ENCODE results near the gene NFKBIZ. TPM values are rescaled to one million over a fixed set of nuclear protein-coding genes. Genes with fewer than 3 reads are reported as not detected.

Gene NFKBIZ
- total and polyA plus RNA-seq, 2 experiments from 2014 or later = 15.7 to 19.1 TPM

- WGBS, 2 experiments (ENCODE audit: low coverage in 1 of 2, low lambda C conversion rate in 2 of 2, missing lambda C conversion rate in 2 of 2) = 74% methylated on average over 9 of the region's 9 CpGs
- H3K27ac ChIP-seq = no peak overlapping the region
- no peak overlapping the region for H3K9ac ChIP-seq
- in situ Hi-C loops (cut with MboI) = loop anchor here (25.0 kb wide), 1 partner anchor 734 kb away; no protein-coding TSS in a partner anchor
- no peak for TF ChIP-seq EZH2phosphoT487 (IDR thresholded peaks at IDR 0.05; ENCODE audit: insufficient read depth, low read depth)
- no peak for TF ChIP-seq EZH2 (IDR thresholded peaks at IDR 0.05; ENCODE audit: insufficient read depth, poor library complexity, severe bottlenecking)
- H3K36me3 ChIP-seq (ENCODE audit: low read depth) = no peaks in the 10 kb centered on the region
- peak; percentile 77 for DNase-seq
- H3K4me3 ChIP-seq = no peak overlapping the region
- peaks cover 9% of the 10 kb centered on the region for H3K4me1 ChIP-seq (ENCODE audit: insufficient read depth)
- H3K79me2 ChIP-seq (ENCODE audit: insufficient read depth) = 0 out of 2 replicates have a peak, but pooled peaks cover 3% of the 10 kb centered on the region
- H3F3A ChIP-seq (ENCODE audit: insufficient read depth) = 0 out of 2 replicates have a peak, but pooled peaks cover 12% of the 10 kb centered on the region
- no peak overlapping the region for H3K4me2 ChIP-seq (ENCODE audit: unreplicated experiment)
- H3K9me3 ChIP-seq (ENCODE audit: low read depth) = no peaks in the 10 kb centered on the region
- no peak overlapping the region for H2AFZ ChIP-seq
- H3K9me2 ChIP-seq (ENCODE audit: insufficient read depth) = no peaks in the 10 kb centered on the region
- no peaks in the 10 kb centered on the region for H3K27me3 ChIP-seq (replicated peaks; ENCODE audit: insufficient read depth)
- H4K20me1 ChIP-seq (ENCODE audit: insufficient read depth) = peaks cover 3% of the 10 kb centered on the region; the same call in 1 of the 2 replicates
Observed at GRCh38 chr3:101803173-101803782, 46.0 kb upstream of the NFKBIZ start.

DNA sequence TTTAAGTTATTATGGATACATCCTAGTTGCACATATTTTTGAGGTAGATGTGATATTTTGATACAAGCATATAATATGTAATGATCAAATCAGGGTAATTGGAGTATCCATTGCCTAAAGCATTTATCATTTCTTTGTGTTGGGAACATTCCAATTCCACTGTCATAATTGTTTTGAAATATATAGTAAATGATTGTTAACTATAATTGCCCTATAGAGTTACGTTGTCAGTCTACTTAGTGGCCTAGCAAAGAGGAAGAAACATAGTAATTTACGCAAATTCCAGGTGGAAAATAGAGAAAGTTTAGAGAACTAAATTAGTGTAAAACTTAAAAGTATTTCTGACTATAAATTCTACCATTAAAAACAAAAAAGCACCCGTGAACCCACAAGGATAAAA lies 45.4 kb upstream of the NFKBIZ start:
- no peak for DNase-seq
- Histone ChIP-seq H3K79me2 (ENCODE audit: insufficient read depth) (0 out of 2 replicates have a peak, but pooled peaks cover 3% of the 10 kb centered on the region), H3K9me2 (ENCODE audit: insufficient read depth) (no peaks in the 10 kb centered on the region), H3K4me2 (ENCODE audit: unreplicated experiment) (no peak overlapping the region), H3K4me3 (no peak overlapping the region), H3K36me3 (ENCODE audit: low read depth) (no peaks in the 10 kb centered on the region), H2AFZ (no peak overlapping the region), H3K27me3 (replicated peaks; ENCODE audit: insufficient read depth) (no peaks in the 10 kb centered on the region), H3K4me1 (ENCODE audit: insufficient read depth) (peaks cover 9% of the 10 kb centered on the region), H3F3A (ENCODE audit: insufficient read depth) (0 out of 2 replicates have a peak, but pooled peaks cover 12% of the 10 kb centered on the region), H3K27ac (no peak overlapping the region), H3K9ac (no peak overlapping the region), H4K20me1 (ENCODE audit: insufficient read depth) (peaks cover 3% of the 10 kb centered on the region; the same call in 1 of the 2 replicates), H3K9me3 (ENCODE audit: low read depth) (no peaks in the 10 kb centered on the region)
- WGBS, 2 experiments (ENCODE audit: low coverage in 1 of 2, low lambda C conversion rate in 2 of 2, missing lambda C conversion rate in 2 of 2) = 79 to 87% methylated on average over 3 of the region's 3 CpGs
- in situ Hi-C loops (cut with MboI) = loop anchor here (25.0 kb wide), 1 partner anchor 733 kb away; no protein-coding TSS in a partner anchor
- TF ChIP-seq EZH2 (IDR thresholded peaks at IDR 0.05; ENCODE audit: insufficient read depth, poor library complexity, severe bottlenecking) = no peak
- TF ChIP-seq EZH2phosphoT487 (IDR thresholded peaks at IDR 0.05; ENCODE audit: insufficient read depth, low read depth) = no peak

GRCh38 chr3:101806491-101806890 lies 42.8 kb upstream of the NFKBIZ start:
- in situ Hi-C loops (cut with MboI) = loop anchor here (5.0 to 25.0 kb wide), 2 partner anchors 416 to 731 kb away; no protein-coding TSS in a partner anchor
- no peak for TF ChIP-seq EZH2phosphoT487 (IDR thresholded peaks at IDR 0.05; ENCODE audit: insufficient read depth, low read depth)
- no peak for TF ChIP-seq EZH2 (IDR thresholded peaks at IDR 0.05; ENCODE audit: insufficient read depth, poor library complexity, severe bottlenecking)

GRCh38 chr3:101807888-101808287 lies 41.4 kb upstream of the NFKBIZ start:
- Histone ChIP-seq H3K4me3 (no peak overlapping the region), H3K9me2 (ENCODE audit: insufficient read depth) (no peaks in the 10 kb centered on the region), H3F3A (ENCODE audit: insufficient read depth) (0 out of 2 replicates have a peak, but pooled peaks cover 12% of the 10 kb centered on the region), H3K9me3 (ENCODE audit: low read depth) (no peaks in the 10 kb centered on the region), H2AFZ (no peak overlapping the region), H3K36me3 (ENCODE audit: low read depth) (no peaks in the 10 kb centered on the region), H3K79me2 (ENCODE audit: insufficient read depth) (no peaks in the 10 kb centered on the region), H3K4me2 (ENCODE audit: unreplicated experiment) (no peak overlapping the region), H3K9ac (no peak overlapping the region), H3K27me3 (replicated peaks; ENCODE audit: insufficient read depth) (no peaks in the 10 kb centered on the region), H3K27ac (no peak overlapping the region), H4K20me1 (ENCODE audit: insufficient read depth) (no peaks in the 10 kb centered on the region), H3K4me1 (ENCODE audit: insufficient read depth) (peaks cover 17% of the 10 kb centered on the region)
- TF ChIP-seq EZH2 (IDR thresholded peaks at IDR 0.05; ENCODE audit: insufficient read depth, poor library complexity, severe bottlenecking) = no peak
- no peak for DNase-seq
- in situ Hi-C loops (cut with MboI) = loop anchor here (5.0 to 25.0 kb wide), 2 partner anchors 414 to 729 kb away; no protein-coding TSS in a partner anchor
- 94 to 96% methylated on average over 2 of the region's 2 CpGs for WGBS, 2 experiments (ENCODE audit: low coverage in 1 of 2, low lambda C conversion rate in 2 of 2, missing lambda C conversion rate in 2 of 2)

More at GRCh38 chr3:101806491-101806890, 42.8 kb upstream of the NFKBIZ start:
- no peaks in the 10 kb centered on the region for H3K9me3 ChIP-seq (ENCODE audit: low read depth)
- no peaks in the 10 kb centered on the region for H3K36me3 ChIP-seq (ENCODE audit: low read depth)
- WGBS, 2 experiments (ENCODE audit: low coverage in 1 of 2, low lambda C conversion rate in 2 of 2, missing lambda C conversion rate in 2 of 2) = 6 to 26% methylated on average over 1 of the region's 1 CpG
- H4K20me1 ChIP-seq (ENCODE audit: insufficient read depth) = no peaks in the 10 kb centered on the region
- H3K27ac ChIP-seq = peak overlapping the region; percentile 18
- DNase-seq = peak; percentile 62
- no peaks in the 10 kb centered on the region for H3K27me3 ChIP-seq (replicated peaks; ENCODE audit: insufficient read depth)
- H3K9me2 ChIP-seq (ENCODE audit: insufficient read depth) = no peaks in the 10 kb centered on the region
- no peak overlapping the region for H3K4me3 ChIP-seq
- H2AFZ ChIP-seq = peak overlapping the region; percentile 28
- H3F3A ChIP-seq (ENCODE audit: insufficient read depth) = 0 out of 2 replicates have a peak, but pooled peaks cover 12% of the 10 kb centered on the region
- H3K4me1 ChIP-seq (ENCODE audit: insufficient read depth) = peaks cover 17% of the 10 kb centered on the region
- H3K9ac ChIP-seq = no peak overlapping the region
- peak overlapping the region; percentile 21 for H3K4me2 ChIP-seq (ENCODE audit: unreplicated experiment)
- no peaks in the 10 kb centered on the region for H3K79me2 ChIP-seq (ENCODE audit: insufficient read depth)

All from GM23248 (cell line).